ENCODE results near the gene TBX10. TPM values are rescaled to one million over a fixed set of nuclear protein-coding genes. Genes with fewer than 3 reads are reported as not detected.

TBX10 gene
- total RNA-seq, 1 experiment from 2014 or later = not detected

DNA sequence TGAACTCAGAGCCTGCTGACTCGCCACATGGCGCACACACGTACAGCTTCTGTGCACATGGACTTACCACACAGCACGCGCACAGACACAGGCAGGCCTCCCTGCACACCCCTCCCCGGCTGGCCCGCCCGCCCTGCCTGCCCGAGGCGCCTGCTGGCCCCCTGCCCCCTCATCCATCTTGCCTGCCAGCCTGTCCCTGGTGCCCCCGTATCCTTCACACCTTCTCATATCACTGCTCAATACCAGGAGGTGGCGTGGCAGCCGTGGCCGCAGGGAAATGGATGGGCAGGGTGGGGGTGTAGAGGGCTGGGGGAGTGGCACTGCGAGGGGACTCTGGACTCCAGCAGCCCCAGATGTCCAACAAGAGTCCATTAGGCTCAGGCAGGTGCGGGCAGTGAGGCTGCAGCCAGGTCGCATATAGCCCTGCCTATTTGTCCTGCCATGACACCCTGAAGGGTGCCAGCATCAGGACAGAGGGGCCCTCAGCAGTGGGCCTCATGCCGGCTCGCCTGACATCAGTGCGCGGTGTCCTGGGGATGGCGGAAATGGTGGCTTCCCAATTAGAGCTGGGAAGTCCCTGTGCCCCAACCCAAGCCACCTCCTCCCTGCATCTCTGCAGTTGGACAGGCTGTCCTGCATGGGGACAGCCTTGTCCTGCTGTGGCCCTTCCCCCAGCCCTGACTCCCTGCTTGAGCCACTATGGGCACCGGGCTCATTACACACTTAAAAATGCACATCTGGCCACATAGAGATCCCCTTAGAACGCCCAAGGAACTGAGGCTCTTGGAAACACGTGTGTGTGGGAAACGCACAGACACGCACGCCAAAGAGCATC is 2.0 kb upstream of the TBX10 start:
- Histone ChIP-seq H3K23ac (ENCODE audit: insufficient read length, low read depth, low read length) (no peak overlapping the region), H2BK15ac (ENCODE audit: low read depth, low read length) (no peak overlapping the region), H3K4me2 (ENCODE audit: insufficient read depth, insufficient read length, low read length) (no peak overlapping the region), H3K9ac (ENCODE audit: extremely low read depth, insufficient read length, low read length) (no peak overlapping the region), H3K79me1 (ENCODE audit: insufficient read depth, low read depth, low read length, poor library complexity, severe bottlenecking) (no peaks in the 10 kb centered on the region), H2BK120ac (ENCODE audit: low read depth, low read length, poor library complexity, severe bottlenecking) (no peak overlapping the region), H2AFZ (ENCODE audit: low read length) (no peak overlapping the region), H3K23me2 (ENCODE audit: insufficient read length, low read depth, low read length, poor library complexity, severe bottlenecking) (no peaks in the 10 kb centered on the region), H2AK5ac (ENCODE audit: insufficient read length, low read length) (no peak overlapping the region), H3K4ac (ENCODE audit: low read depth, low read length) (no peak overlapping the region), H4K20me1 (ENCODE audit: control insufficient read depth, insufficient read depth, insufficient read length) (no peaks in the 10 kb centered on the region), H3K56ac (ENCODE audit: insufficient read length, low read depth, low read length) (no peak overlapping the region), H2BK12ac (ENCODE audit: insufficient read length, low read depth, low read length) (no peak overlapping the region), H3K4me1 (ENCODE audit: insufficient read depth, low read length) (no peaks in the 10 kb centered on the region), H3T11ph (ENCODE audit: low read length) (no peak overlapping the region), H3K9me3 (ENCODE audit: control insufficient read depth, low read depth, low read length) (no peaks in the 10 kb centered on the region), H3K79me2 (ENCODE audit: insufficient read depth, low read length) (no peaks in the 10 kb centered on the region), H3K27me3 (ENCODE audit: insufficient read depth, low read length) (peaks cover 7% of the 10 kb centered on the region; the same call in 1 of the 2 replicates), H3K18ac (ENCODE audit: insufficient read length, low read depth, low read length) (no peak overlapping the region), H4K5ac (ENCODE audit: insufficient read length, low read depth, low read length) (no peak overlapping the region), H2BK20ac (ENCODE audit: low read depth, low read length, poor library complexity, severe bottlenecking) (no peak overlapping the region), H3K14ac (ENCODE audit: insufficient read depth, low read length) (no peak overlapping the region), H4K91ac (ENCODE audit: insufficient read length, low read depth, low read length) (no peak overlapping the region), H3K27ac (ENCODE audit: insufficient read length, low read depth, low read length) (no peak overlapping the region), H2BK5ac (ENCODE audit: insufficient read length, low read length) (no peak overlapping the region), H4K8ac (replicated peaks; ENCODE audit: insufficient read length, low read depth, low read length) (no peak overlapping the region)
- H3K9me3 Mint-ChIP-seq = peaks cover 0 to 4% of the 10 kb centered on the region in 2 experiments; a peak in 2 of 5 replicates
- peaks cover 53% of the 10 kb centered on the region for H3K27me3 Mint-ChIP-seq (ENCODE audit: low read depth)
- H3K27ac Mint-ChIP-seq = no peak overlapping the region; a peak in 1 of 7 replicates
- no peak for TF ChIP-seq CTCF (conservative IDR thresholded peaks at IDR 0.05)
- H3K4me1 Mint-ChIP-seq = peaks cover 6 to 9% of the 10 kb centered on the region in 2 experiments; a peak in 3 of 4 replicates
- no CpG with 5 or more reads among the region's 28 CpGs for WGBS (ENCODE audit: extremely low coverage, insufficient read length, low lambda C conversion rate)
- DNase-seq = no peak
- H3K4me3 Mint-ChIP-seq = no peak overlapping the region
- H3K36me3 Mint-ChIP-seq (ENCODE audit: insufficient read depth in 1 of 3, low read depth in 3 of 3) = no peaks in the 10 kb centered on the region; a peak in 1 of 7 replicates

All from H9 (cell line).